GM21576 (cell line): ENCODE measurements around the gene CPXM1.
"Not testable (repeated sequence)": the region's sequence is repeated elsewhere in the genome, so short reads cannot be mapped to it uniquely, and the experiment has no call there.

Experiments
- ATAC-seq: cut with Tn5 transposase; IDR thresholded peaks from one replicate; pipeline ENCODE4 v1.9.1; 2021; ENCODE audit warnings: mild to moderate bottlenecking, moderate library complexity; ENCODE audit not compliant: unreplicated experiment

CPXM1 gene

GRCh38 chr20:2770091-2770490, 30.3 kb downstream of the CPXM1 start:
- ATAC-seq, result not testable (repeated sequence)

GRCh38 chr20:2768632-2769015, 31.8 kb downstream of the CPXM1 start:
- no peak for ATAC-seq

- ATAC-seq, result no peak
These were observed 32.4 kb downstream of the CPXM1 start for GRCh38 chr20:2767768-2768631.

- no peak for ATAC-seq
These were observed 37.2 kb downstream of the CPXM1 start for GRCh38 chr20:2763186-2763585.

GRCh38 chr20:2762578-2763131, 37.8 kb downstream of the CPXM1 start:
- ATAC-seq, result no peak

- no peak for ATAC-seq
These were observed 38.5 kb downstream of the CPXM1 start for GRCh38 chr20:2761885-2762284.

GRCh38 chr20:2760952-2761305, 39.5 kb downstream of the CPXM1 start:
- ATAC-seq, result no peak

GRCh38 chr20:2760297-2760951, 40.0 kb downstream of the CPXM1 start:
- ATAC-seq, result no peak

GRCh38 chr20:2759603-2760296, 40.7 kb downstream of the CPXM1 start:
- no peak for ATAC-seq

- no peak for ATAC-seq
These were observed 41.3 kb downstream of the CPXM1 start for GRCh38 chr20:2759143-2759542.

- ATAC-seq, result no peak
These were observed 42.5 kb downstream of the CPXM1 start for GRCh38 chr20:2757969-2758368.

GRCh38 chr20:2757001-2757400, 43.4 kb downstream of the CPXM1 start:
- ATAC-seq, result no peak

- no peak for ATAC-seq
These were observed 44.3 kb downstream of the CPXM1 start for GRCh38 chr20:2756056-2756611.

GRCh38 chr20:2755451-2756055, 44.9 kb downstream of the CPXM1 start:
- ATAC-seq, result no peak

- ATAC-seq, result no peak
These were observed 46.0 kb downstream of the CPXM1 start for GRCh38 chr20:2754424-2754823.

GRCh38 chr20:2753461-2754040, 46.9 kb downstream of the CPXM1 start:
- ATAC-seq, result no peak

GRCh38 chr20:2752567-2753460, 47.6 kb downstream of the CPXM1 start:
- ATAC-seq, result no peak

GRCh38 chr20:2751878-2752566, 48.4 kb downstream of the CPXM1 start:
- no peak for ATAC-seq

- ATAC-seq, result no peak
These were observed 49.0 kb downstream of the CPXM1 start for GRCh38 chr20:2751347-2751877.
